MM.1S (cell line): Measurements from ENCODE around the gene ENOPH1.

Source experiments
- CTCF ChIP-seq: fragments of 300-600 bp; sonication (generic); IDR thresholded peaks from 2 replicates; pipeline ENCODE4 v1.5.1; 2016; ENCODE audit warnings: antibody characterized with exemption, low read length, mixed read lengths
- EZH2phosphoT487 ChIP-seq: fragments of 300-600 bp; sonication (generic); IDR thresholded peaks from 2 replicates; pipeline ENCODE4 v1.6.1; 2018; ENCODE audit warnings: antibody characterized with exemption, low read length

GRCh38 chr4:82380831-82381230 is 49.6 kb upstream of the ENOPH1 start:
- no peak for TF ChIP-seq CTCF
- no peak for TF ChIP-seq EZH2phosphoT487
